Body of pancreas (tissue), 4 donors: ENCODE data around the gene SYNE1.

Experiments
- CTCF ChIP-seq, 7 experiments: fragments of 450-650 bp in 4 of 7; fragments of 200-600 bp in 3 of 7; sonication (generic) in 3 of 7; IDR thresholded peaks; one replicate each; pipeline ENCODE4 v1.5.1; 2016 to 2019; ENCODE audit warnings: antibody characterized with exemption in 7 of 7
- POLR2A ChIP-seq, 3 donors: fragments of 450-650 bp; IDR thresholded peaks; one replicate each; pipeline ENCODE4 v1.6.1; 2016; ENCODE audit warnings: antibody characterized with exemption in 3 of 3, mild to moderate bottlenecking in 2 of 3

GRCh38 chr6:152576525-152576924 lies 60.6 kb downstream of the SYNE1 start:
- TF ChIP-seq POLR2A (IDR thresholded peaks at IDR 0.05): no peak
- TF ChIP-seq CTCF (IDR thresholded peaks at IDR 0.05): no peak
